Naive thymus-derived CD4-positive, alpha-beta T cell (primary cell): ENCODE results near the gene PROSER3. TPM values are rescaled to one million over a fixed set of nuclear protein-coding genes. Genes with fewer than 3 reads are reported as not detected.
A peak's percentile ranks its signal among the peaks of the same experiment; 100 is the strongest.

ENCODE experiments used
- ATAC-seq: fragments of 150-1000 bp; cut with Tn5 transposase; 2 replicates; pipeline ENCODE4 v1.10.0; 2021; ENCODE audit warnings: mild to moderate bottlenecking, moderate library complexity
- CTCF ChIA-PET: fragments of 350-600 bp; sonication (Branson Sonifier 250); formaldehyde crosslinking; loops from one replicate; lab custom pipeline; 2021; ENCODE audit warnings: antibody characterized with exemption; lab: Charles Lee
- POLR2A ChIA-PET: fragments of 350-600 bp; sonication (Branson Sonifier 250); formaldehyde crosslinking; loops from one replicate; lab custom pipeline; 2021; ENCODE audit warnings: antibody characterized with exemption, inconsistent platforms; lab: Charles Lee
- DNase-seq, 9 donors: peaks; one replicate each; pipeline versions ENCODE4 v3.0.0 to v3.0.0-alpha.2; 2020 to 2022; ENCODE audit warnings: mixed read lengths in 1 of 9
- H3K27ac ChIP-seq: one replicate; pipeline ENCODE4 v1.7.0; 2013; ENCODE audit warnings: mild to moderate bottlenecking, low read depth, low read length, moderate library complexity
- H3K27me3 ChIP-seq, 2 donors: one replicate each; pipeline ENCODE4 v1.7.0; 2013; ENCODE audit warnings: low read length in 2 of 2, mild to moderate bottlenecking in 2 of 2, moderate library complexity in 2 of 2; ENCODE audit not compliant: control insufficient read depth in 2 of 2, insufficient read depth in 2 of 2
- H3K36me3 ChIP-seq, 3 experiments: 1 replicate in 2 of 3; 2 replicates in 1 of 3; pipeline ENCODE4 v1.7.0; 2013; ENCODE audit warnings: low read length in 3 of 3, mild to moderate bottlenecking in 3 of 3, moderate library complexity in 1 of 3; ENCODE audit not compliant: insufficient read depth in 3 of 3, control insufficient read depth in 2 of 3
- H3K4me1 ChIP-seq, 2 donors: one replicate each; pipeline ENCODE4 v1.7.0; 2013; ENCODE audit warnings: low read length in 2 of 2, mild to moderate bottlenecking in 2 of 2, moderate library complexity in 1 of 2; ENCODE audit not compliant: control insufficient read depth in 2 of 2, insufficient read depth in 2 of 2
- H3K4me3 ChIP-seq: 2 replicates; pipeline ENCODE4 v1.7.0; 2013; ENCODE audit warnings: mild to moderate bottlenecking, low read length
- H3K9me3 ChIP-seq, 3 experiments: 1 replicate in 2 of 3; 2 replicates in 1 of 3; pipeline ENCODE4 v1.7.0; 2013; ENCODE audit warnings: low read length in 3 of 3; ENCODE audit not compliant: control insufficient read depth in 2 of 3
- H3K27ac Mint-ChIP-seq, 9 donors: one replicate each; pipeline ENCODE4 v1.8.0; 2020 to 2022; ENCODE audit warnings: mixed read lengths in 9 of 9, mild to moderate bottlenecking in 8 of 9, moderate library complexity in 5 of 9, inconsistent platforms in 2 of 9
- H3K27me3 Mint-ChIP-seq, 5 donors: one replicate each; pipeline ENCODE4 v1.8.0; 2021 to 2022; ENCODE audit warnings: mixed read lengths in 5 of 5, mild to moderate bottlenecking in 1 of 5
- H3K36me3 Mint-ChIP-seq, 5 donors: one replicate each; pipeline ENCODE4 v1.8.0; 2020 to 2022; ENCODE audit warnings: mixed read lengths in 5 of 5, mild to moderate bottlenecking in 3 of 5, inconsistent platforms in 1 of 5
- H3K4me1 Mint-ChIP-seq, 7 donors: one replicate each; pipeline ENCODE4 v1.8.0; 2020 to 2022; ENCODE audit warnings: mixed read lengths in 7 of 7, mild to moderate bottlenecking in 3 of 7, inconsistent platforms in 1 of 7
- H3K4me3 Mint-ChIP-seq, 10 donors: one replicate each; pipeline ENCODE4 v1.8.0; 2020 to 2022; ENCODE audit warnings: mild to moderate bottlenecking in 10 of 10, mixed read lengths in 10 of 10, moderate library complexity in 6 of 10, inconsistent platforms in 2 of 10
- H3K9me3 Mint-ChIP-seq, 11 donors: one replicate each; pipeline ENCODE4 v1.8.0; 2020 to 2022; ENCODE audit warnings: mixed read lengths in 11 of 11, mild to moderate bottlenecking in 4 of 11, inconsistent platforms in 1 of 11, moderate library complexity in 1 of 11
- intact Hi-C, 2 donors: fragments of 100-400 bp; cut with micrococcal nuclease; formaldehyde crosslinking; loops; one replicate each; pipeline ENCODE4 v1.15.1; 2023
- polyA plus RNA-seq, 2 donors: library from polyadenylated mRNA; unstranded; fragments of 300-500 nt; fragmentation: Illumina TruSeq; gene quantifications; one replicate each; pipeline ENCODE4 v1.2.3, GENCODE V29; 2021
- total RNA-seq, 6 experiments: library from RNA in 5 of 6; stranded (reverse) in 5 of 6; gene quantifications; 1 replicate in 5 of 6; 2 replicates in 1 of 6; pipeline ENCODE4 v1.2.3 and lab custom pipeline; 2021 to 2026

PROSER3 gene
- total and polyA plus RNA-seq, 7 experiments from 2014 or later, result 5.4 to 47.3 (median 36.4) TPM

GRCh38 chr19:35734889-35735288 is 23.1 kb upstream of the PROSER3 start:
- Mint-ChIP-seq H3K27ac (peak overlapping the region in 5 of 9 donors; percentile 45 to 81 (median 77)), H3K27me3 (no peaks in the 10 kb centered on the region), H3K4me3 (no peak overlapping the region), H3K36me3 (peaks cover 6 to 32% (median 16%) of the 10 kb centered on the region in 5 donors), H3K4me1 (peaks cover 23 to 38% (median 31%) of the 10 kb centered on the region in 7 donors), H3K9me3 (no peaks in the 10 kb centered on the region)
- H3K9me3 ChIP-seq, result no peaks in the 10 kb centered on the region
- no peak for ATAC-seq
- H3K4me1 ChIP-seq, result peaks cover 2 to 4% of the 10 kb centered on the region in 2 donors
- H3K4me3 ChIP-seq, result no peak overlapping the region
- POLR2A ChIA-PET, result interaction anchor here (1.3 kb wide), 1 partner anchor 10 kb away, joined by 5 read pairs; no protein-coding TSS in a partner anchor
- no peak for DNase-seq
- no peaks in the 10 kb centered on the region for H3K27me3 ChIP-seq
- intact Hi-C loops, result no loop called here
- H3K36me3 ChIP-seq, result peaks cover 4 to 92% (median 8%) of the 10 kb centered on the region in 3 experiments
- H3K27ac ChIP-seq, result no peak overlapping the region
- CTCF ChIA-PET, result no interaction called here

- Histone ChIP-seq H3K36me3 (peaks cover 0 to 72% (median 4%) of the 10 kb centered on the region in 3 experiments), H3K27me3 (no peaks in the 10 kb centered on the region), H3K27ac (peak overlapping the region; percentile 54), H3K4me1 (peaks cover 8 to 10% of the 10 kb centered on the region in 2 donors), H3K4me3 (no peak overlapping the region), H3K9me3 (no peaks in the 10 kb centered on the region)
- intact Hi-C loops, result loop anchor here in 1 of 2 donors (1.0 kb wide), 1 partner anchor 15 kb away; no protein-coding TSS in a partner anchor
- ChIA-PET CTCF (interaction anchor here (0.8 to 1.6 kb wide), 6 partner anchors 10 to 44 kb away, joined by 3 to 7 read pairs (median 4); partner anchors contain the start of gene LIN37), POLR2A (interaction anchor here (0.6 to 1.5 kb wide), 4 partner anchors 9 to 89 kb away, joined by 3 to 6 read pairs (median 6); partner anchors contain the start of genes COX6B1 and KMT2B)
- no peaks in the 10 kb centered on the region for H3K9me3 Mint-ChIP-seq
- DNase-seq, result peak in 3 of 9 donors; percentile 27 to 44 (median 36)
- no peak for ATAC-seq
- H3K4me3 Mint-ChIP-seq, result peak overlapping the region in 5 of 10 donors; percentile 44 to 77 (median 60)
- H3K4me1 Mint-ChIP-seq, result peaks cover 26 to 47% (median 28%) of the 10 kb centered on the region in 7 donors
- peak overlapping the region in 8 of 9 donors; percentile 28 to 80 (median 62) for H3K27ac Mint-ChIP-seq
- H3K36me3 Mint-ChIP-seq, result peaks cover 1 to 22% (median 6%) of the 10 kb centered on the region in 5 donors
- H3K27me3 Mint-ChIP-seq, result no peaks in the 10 kb centered on the region
Observed at GRCh38 chr19:35736913-35737886, 20.8 kb upstream of the PROSER3 start.

GRCh38 chr19:35738021-35738886 is 19.7 kb upstream of the PROSER3 start:
- H3K27ac ChIP-seq, result peak overlapping the region; percentile 54
- intact Hi-C loops, result no loop called here
- no peaks in the 10 kb centered on the region for H3K27me3 ChIP-seq
- peak overlapping the region in 3 of 9 donors; percentile 36 to 61 (median 39) for H3K27ac Mint-ChIP-seq
- POLR2A ChIA-PET, result interaction anchor here (0.6 to 2.4 kb wide), 4 partner anchors 10 to 159 kb away, joined by 3 to 12 read pairs (median 6); partner anchors contain the start of genes KMT2B and LIN37
- CTCF ChIA-PET, result interaction anchor here (0.5 to 1.6 kb wide), 4 partner anchors 11 to 77 kb away, joined by 3 to 7 read pairs (median 6); no protein-coding TSS in a partner anchor
- H3K27me3 Mint-ChIP-seq, result no peaks in the 10 kb centered on the region
- H3K9me3 Mint-ChIP-seq, result no peaks in the 10 kb centered on the region
- no peak overlapping the region for H3K4me3 ChIP-seq
- H3K36me3 Mint-ChIP-seq, result peaks cover 6 to 29% (median 10%) of the 10 kb centered on the region in 5 donors
- no peak for ATAC-seq
- H3K9me3 ChIP-seq, result no peaks in the 10 kb centered on the region
- peak overlapping the region in 4 of 10 donors; percentile 0 to 89 (median 54) for H3K4me3 Mint-ChIP-seq
- peaks cover 0 to 63% (median 4%) of the 10 kb centered on the region in 3 experiments for H3K36me3 ChIP-seq
- peaks cover 16 to 17% of the 10 kb centered on the region in 2 donors for H3K4me1 ChIP-seq
- DNase-seq, result no peak
- peaks cover 32 to 56% (median 35%) of the 10 kb centered on the region in 7 donors for H3K4me1 Mint-ChIP-seq

GRCh38 chr19:35738887-35739229 is 19.1 kb upstream of the PROSER3 start:
- H3K9me3 ChIP-seq, result no peaks in the 10 kb centered on the region
- Mint-ChIP-seq H3K4me3 (peak overlapping the region in 7 of 10 donors; percentile 0 to 94 (median 48)), H3K36me3 (peaks cover 6 to 32% (median 10%) of the 10 kb centered on the region in 5 donors), H3K27ac (peak overlapping the region in 3 of 9 donors; percentile 36 to 61 (median 39)), H3K27me3 (no peaks in the 10 kb centered on the region), H3K4me1 (peaks cover 32 to 60% (median 38%) of the 10 kb centered on the region in 7 donors), H3K9me3 (no peaks in the 10 kb centered on the region)
- H3K27ac ChIP-seq, result no peak overlapping the region
- H3K4me1 ChIP-seq, result peaks cover 19 to 22% of the 10 kb centered on the region in 2 donors
- no peak overlapping the region for H3K4me3 ChIP-seq
- ATAC-seq, result no peak
- CTCF ChIA-PET, result interaction anchor here (0.5 kb wide), 1 partner anchor 77 kb away, joined by 7 read pairs; no protein-coding TSS in a partner anchor
- no peaks in the 10 kb centered on the region for H3K27me3 ChIP-seq
- intact Hi-C loops, result no loop called here
- DNase-seq, result no peak
- POLR2A ChIA-PET, result interaction anchor here (0.6 to 2.4 kb wide), 4 partner anchors 10 to 159 kb away, joined by 3 to 12 read pairs (median 8); partner anchors contain the start of genes KMT2B and LIN37
- H3K36me3 ChIP-seq, result peaks cover 0 to 57% (median 4%) of the 10 kb centered on the region in 3 experiments

GRCh38 chr19:35739275-35740107 is 18.5 kb upstream of the PROSER3 start:
- peak overlapping the region in 5 of 9 donors; percentile 26 to 85 (median 36) for H3K27ac Mint-ChIP-seq
- ChIA-PET CTCF (interaction anchor here (0.5 to 1.6 kb wide), 4 partner anchors 9 to 107 kb away, joined by 3 to 8 read pairs (median 6); no protein-coding TSS in a partner anchor), POLR2A (interaction anchor here (1.0 to 2.4 kb wide), 11 partner anchors 9 to 214 kb away, joined by 3 to 12 read pairs (median 6); partner anchors contain the start of genes COX6B1, HSPB6, KMT2B and LIN37)
- peak overlapping the region; percentile 91 for H3K27ac ChIP-seq
- peaks cover 0 to 51% (median 4%) of the 10 kb centered on the region in 3 experiments for H3K36me3 ChIP-seq
- ATAC-seq (no peak), DNase-seq (no peak)
- peak overlapping the region; percentile 71 to 100 (median 90) for H3K4me3 Mint-ChIP-seq
- no peaks in the 10 kb centered on the region for H3K9me3 Mint-ChIP-seq
- no peaks in the 10 kb centered on the region for H3K27me3 Mint-ChIP-seq
- H3K36me3 Mint-ChIP-seq, result peaks cover 6 to 29% (median 9%) of the 10 kb centered on the region in 5 donors
- intact Hi-C loops, result loop anchor here (1.0 to 10.0 kb wide), 12 partner anchors 9 to 475 kb away; partner anchors contain the start of genes ARHGAP33 (in 2 of the 2), COX6B1 (in 1 of the 2), LIN37 (in 1 of the 2) and PROSER3 (in 1 of the 2)
- H3K27me3 ChIP-seq, result no peaks in the 10 kb centered on the region
- H3K9me3 ChIP-seq, result no peaks in the 10 kb centered on the region
- H3K4me3 ChIP-seq, result peak overlapping the region; percentile 89
- H3K4me1 Mint-ChIP-seq, result peaks cover 26 to 61% (median 43%) of the 10 kb centered on the region in 7 donors
- peaks cover 25 to 27% of the 10 kb centered on the region in 2 donors for H3K4me1 ChIP-seq
